ENCODE data around the gene CGNL1.

CGNL1 gene

DNA sequence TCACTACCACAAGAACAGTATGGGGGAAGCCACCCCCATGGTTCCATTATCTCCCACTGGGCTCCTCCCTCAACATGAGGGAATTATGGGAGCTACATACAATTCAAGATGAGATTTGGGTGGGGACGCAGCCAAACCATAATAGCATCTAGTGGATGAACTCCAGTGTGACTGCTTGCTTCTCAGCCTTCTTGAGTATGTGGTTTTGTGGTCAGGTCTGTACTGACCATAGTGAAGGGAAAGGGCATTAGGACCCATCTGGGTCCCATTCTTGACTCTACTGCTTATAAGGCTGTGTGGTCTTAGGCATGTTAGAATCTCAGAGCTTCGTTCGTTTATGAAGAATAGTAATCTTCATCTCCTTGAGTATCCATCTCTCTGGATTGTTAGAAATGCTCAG is 81.4 kb downstream of the CGNL1 start:
- TF ChIP-seq, protein P1, sequence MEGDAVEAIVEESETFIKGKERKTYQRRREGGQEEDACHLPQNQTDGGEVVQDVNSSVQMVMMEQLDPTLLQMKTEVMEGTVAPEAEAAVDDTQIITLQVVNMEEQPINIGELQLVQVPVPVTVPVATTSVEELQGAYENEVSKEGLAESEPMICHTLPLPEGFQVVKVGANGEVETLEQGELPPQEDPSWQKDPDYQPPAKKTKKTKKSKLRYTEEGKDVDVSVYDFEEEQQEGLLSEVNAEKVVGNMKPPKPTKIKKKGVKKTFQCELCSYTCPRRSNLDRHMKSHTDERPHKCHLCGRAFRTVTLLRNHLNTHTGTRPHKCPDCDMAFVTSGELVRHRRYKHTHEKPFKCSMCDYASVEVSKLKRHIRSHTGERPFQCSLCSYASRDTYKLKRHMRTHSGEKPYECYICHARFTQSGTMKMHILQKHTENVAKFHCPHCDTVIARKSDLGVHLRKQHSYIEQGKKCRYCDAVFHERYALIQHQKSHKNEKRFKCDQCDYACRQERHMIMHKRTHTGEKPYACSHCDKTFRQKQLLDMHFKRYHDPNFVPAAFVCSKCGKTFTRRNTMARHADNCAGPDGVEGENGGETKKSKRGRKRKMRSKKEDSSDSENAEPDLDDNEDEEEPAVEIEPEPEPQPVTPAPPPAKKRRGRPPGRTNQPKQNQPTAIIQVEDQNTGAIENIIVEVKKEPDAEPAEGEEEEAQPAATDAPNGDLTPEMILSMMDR (IDR thresholded peaks at IDR 0.05; ENCODE audit: borderline replicate concordance, control extremely low read depth, extremely low read depth, insufficient read depth, missing control alignments): no peak
- in situ Hi-C loops (cut with MboI; ENCODE audit: low sequenced_read_pairs, unreplicated experiment): no loop called here
- no peak for DNase-seq (ENCODE audit: low spot score)

DNA sequence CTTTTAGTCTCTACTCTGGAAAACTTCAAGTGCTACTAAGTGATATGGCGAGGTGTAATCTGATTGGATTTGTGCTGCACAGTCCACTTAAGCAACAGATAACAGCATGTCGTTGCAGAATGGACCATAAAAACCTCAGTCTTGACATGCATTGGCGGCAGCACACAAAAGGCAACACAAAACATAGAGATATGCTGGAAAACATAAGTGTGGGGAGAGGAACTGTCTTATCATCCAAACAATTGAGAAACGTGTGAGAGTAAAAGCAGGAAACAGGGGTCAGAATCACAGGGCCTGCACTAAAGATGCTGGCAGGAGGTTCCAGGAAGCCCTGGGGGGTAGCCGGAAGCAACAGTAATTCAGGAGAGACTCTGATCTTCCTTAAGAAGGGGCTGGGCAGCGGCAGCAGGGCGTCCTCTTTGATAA is 82.1 kb downstream of the CGNL1 start:
- in situ Hi-C loops (cut with MboI; ENCODE audit: low sequenced_read_pairs, unreplicated experiment): no loop called here
- no peak for DNase-seq (ENCODE audit: low spot score)
- TF ChIP-seq, protein P1 (IDR thresholded peaks at IDR 0.05; ENCODE audit: borderline replicate concordance, control extremely low read depth, extremely low read depth, insufficient read depth, missing control alignments): no peak

DNA sequence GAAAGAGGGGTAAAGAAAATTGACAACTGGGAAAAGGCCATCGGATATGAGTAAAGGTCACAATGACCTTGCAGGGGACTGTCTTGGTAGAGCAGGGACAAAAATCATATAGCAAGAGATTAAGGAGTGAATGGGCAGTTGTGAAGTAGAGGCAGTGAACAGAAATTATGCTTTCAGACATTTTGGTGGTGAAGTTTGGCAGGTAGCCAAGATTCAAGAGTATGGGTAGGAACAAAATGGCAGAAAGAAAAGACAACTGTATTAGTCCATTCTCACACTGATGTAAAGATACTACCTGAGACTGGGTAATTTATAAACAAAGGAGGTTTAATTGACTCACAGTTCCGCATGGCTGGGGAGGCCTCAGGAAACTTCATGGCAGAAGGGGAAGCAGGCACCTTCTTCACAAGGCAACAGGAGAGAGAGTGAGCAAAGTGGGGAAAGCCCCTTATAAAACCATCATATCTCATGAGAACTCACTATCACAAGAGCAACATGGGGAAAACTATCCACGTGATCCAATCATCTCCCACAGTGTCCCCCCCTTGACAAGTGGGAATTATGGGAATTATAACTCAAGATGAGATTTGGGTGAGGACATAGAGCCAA is 84.0 kb downstream of the CGNL1 start:
- no peak for DNase-seq (ENCODE audit: low spot score)
- in situ Hi-C loops (cut with MboI; ENCODE audit: low sequenced_read_pairs, unreplicated experiment): no loop called here
- TF ChIP-seq, protein P1 (IDR thresholded peaks at IDR 0.05; ENCODE audit: borderline replicate concordance, control extremely low read depth, extremely low read depth, insufficient read depth, missing control alignments): no peak

DNA sequence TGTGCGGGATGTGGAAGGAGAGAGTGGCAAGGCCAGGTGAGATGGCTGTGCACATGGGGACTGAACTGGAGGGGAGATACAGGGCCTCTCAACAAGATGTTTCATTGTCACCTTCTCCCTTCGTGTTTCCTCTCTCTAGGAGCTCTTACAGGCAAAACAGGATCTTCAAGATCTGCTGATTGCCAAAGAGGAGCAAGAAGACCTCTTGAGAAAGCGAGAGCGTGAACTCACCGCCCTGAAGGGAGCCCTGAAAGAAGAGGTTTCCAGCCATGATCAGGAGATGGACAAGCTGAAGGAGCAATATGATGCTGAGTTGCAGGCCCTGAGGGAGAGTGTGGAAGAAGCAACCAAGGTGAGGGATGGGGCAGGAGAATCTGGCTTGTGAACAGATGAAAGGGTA is 85.2 kb downstream of the CGNL1 start:
- TF ChIP-seq, protein P1 (IDR thresholded peaks at IDR 0.05; ENCODE audit: borderline replicate concordance, control extremely low read depth, extremely low read depth, insufficient read depth, missing control alignments): no peak
- in situ Hi-C loops (cut with MboI; ENCODE audit: low sequenced_read_pairs, unreplicated experiment): no loop called here
- DNase-seq (ENCODE audit: low spot score): no peak

DNA sequence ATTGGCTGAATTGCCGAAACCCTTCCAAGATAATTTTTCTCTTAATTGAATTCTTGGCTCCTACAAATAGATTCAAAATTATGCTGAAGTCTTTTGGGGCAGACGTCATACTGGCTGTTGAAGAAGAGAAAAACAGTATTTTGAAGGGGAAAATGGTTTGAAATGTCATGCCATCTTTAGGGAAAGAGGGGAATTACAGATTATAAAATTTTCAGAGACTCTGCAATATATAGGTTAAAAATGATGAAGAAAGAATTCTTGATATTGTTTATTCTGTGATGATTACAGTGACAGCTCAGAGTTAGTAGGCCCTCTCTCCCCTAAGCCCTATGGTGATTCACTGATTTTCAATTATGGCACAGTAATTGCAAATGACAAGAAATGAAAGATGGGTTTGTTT is 86.1 kb downstream of the CGNL1 start:
- no peak for DNase-seq (ENCODE audit: low spot score)
- in situ Hi-C loops (cut with MboI; ENCODE audit: low sequenced_read_pairs, unreplicated experiment): no loop called here
- TF ChIP-seq, protein P1 (IDR thresholded peaks at IDR 0.05; ENCODE audit: borderline replicate concordance, control extremely low read depth, extremely low read depth, insufficient read depth, missing control alignments): no peak

DNA sequence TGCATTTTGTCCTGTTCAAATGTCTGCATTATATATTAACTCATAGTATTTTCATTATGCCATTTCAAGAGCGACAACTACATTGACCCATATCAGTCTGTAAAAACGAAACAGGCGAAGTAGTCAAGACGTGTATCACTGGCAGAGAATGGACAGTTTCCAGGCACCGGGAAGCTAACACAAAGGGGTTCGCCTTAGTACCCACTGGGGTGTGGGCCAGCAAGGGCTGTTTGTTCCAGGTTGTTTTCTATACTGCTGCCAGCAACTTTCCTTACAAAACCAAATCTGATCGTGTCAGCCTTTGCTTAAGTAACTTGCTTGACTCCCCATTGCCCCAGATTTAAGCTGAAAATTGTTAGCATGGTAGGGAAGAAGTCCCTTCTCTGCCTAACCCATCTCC is 87.1 kb downstream of the CGNL1 start:
- in situ Hi-C loops (cut with MboI; ENCODE audit: low sequenced_read_pairs, unreplicated experiment): no loop called here
- TF ChIP-seq, protein P1 (IDR thresholded peaks at IDR 0.05; ENCODE audit: borderline replicate concordance, control extremely low read depth, extremely low read depth, insufficient read depth, missing control alignments): no peak
- no peak for DNase-seq (ENCODE audit: low spot score)
